GM19438 (cell line): ENCODE data around the gene CD96.
A peak's percentile ranks its signal among the peaks of the same experiment; 100 is the strongest.
"Not testable (repeated sequence)": the region's sequence is repeated elsewhere in the genome, so short reads cannot be mapped to it uniquely, and the experiment has no call there.

Experiments used
- ATAC-seq: cut with Tn5 transposase; IDR thresholded peaks from one replicate; pipeline ENCODE4 v1.9.1; 2021; ENCODE audit warnings: low read depth; ENCODE audit not compliant: unreplicated experiment

The CD96 gene

GRCh38 chr3:111617406-111617805, 75.4 kb downstream of the CD96 start:
- no peak for ATAC-seq

- no peak for ATAC-seq
Observed at GRCh38 chr3:111617912-111618601, 76.1 kb downstream of the CD96 start.

GRCh38 chr3:111618945-111619344, 76.9 kb downstream of the CD96 start:
- no peak for ATAC-seq

GRCh38 chr3:111619833-111620232, 77.8 kb downstream of the CD96 start:
- ATAC-seq = no peak

- no peak for ATAC-seq
Observed at GRCh38 chr3:111621535-111621934, 79.5 kb downstream of the CD96 start.

GRCh38 chr3:111627092-111627491, 85.1 kb downstream of the CD96 start:
- ATAC-seq = no peak

- ATAC-seq = not testable (repeated sequence)
Observed at GRCh38 chr3:111629018-111629417, 87.0 kb downstream of the CD96 start.

- not testable (repeated sequence) for ATAC-seq
Observed at GRCh38 chr3:111630638-111631037, 88.6 kb downstream of the CD96 start.

- ATAC-seq = no peak
Observed at GRCh38 chr3:111635403-111635802, 93.4 kb downstream of the CD96 start.

GRCh38 chr3:111636366-111636885, 94.4 kb downstream of the CD96 start:
- ATAC-seq = no peak

GRCh38 chr3:111639316-111639715, 97.3 kb downstream of the CD96 start:
- no peak for ATAC-seq

- ATAC-seq = no peak
Observed at GRCh38 chr3:111648991-111649579, 107.1 kb downstream of the CD96 start.

- ATAC-seq = no peak
Observed at GRCh38 chr3:111650378-111651275, 108.6 kb downstream of the CD96 start.

GRCh38 chr3:111652492-111653180, 110.6 kb downstream of the CD96 start:
- ATAC-seq = no peak

- ATAC-seq = no peak
Observed at GRCh38 chr3:111653766-111654165, 111.8 kb downstream of the CD96 start.

- no peak for ATAC-seq
Observed at GRCh38 chr3:111662012-111662411, 120.0 kb downstream of the CD96 start.

GRCh38 chr3:111662907-111663306, 120.9 kb downstream of the CD96 start:
- ATAC-seq = no peak

- ATAC-seq = no peak
Observed at GRCh38 chr3:111666041-111666735, 124.2 kb downstream of the CD96 start.

- no peak for ATAC-seq
Observed at GRCh38 chr3:111667170-111667569, 125.2 kb downstream of the CD96 start.

- ATAC-seq = peak; percentile 98
Observed at GRCh38 chr3:111667621-111668239, 125.7 kb downstream of the CD96 start.
